Loucy (cell line): ENCODE data around the gene NTPCR.

Source experiments
- H2AFZ ChIP-seq: fragments of 200-600 bp; sonication (generic); 2 replicates; pipeline ENCODE4 v1.6.0; 2016; ENCODE audit warnings: antibody characterized with exemption, mild to moderate bottlenecking, low read length, moderate library complexity
- H3F3A ChIP-seq: fragments of 200-600 bp; 2 replicates; pipeline ENCODE4 v1.6.0; 2016; ENCODE audit warnings: antibody characterized with exemption, low read depth, mild to moderate bottlenecking
- H3K27me3 ChIP-seq: fragments of 200-600 bp; sonication (generic); 2 replicates; pipeline ENCODE4 v1.6.1; 2014; ENCODE audit warnings: low read length, mild to moderate bottlenecking; ENCODE audit not compliant: insufficient read depth, poor library complexity, severe bottlenecking
- H3K36me3 ChIP-seq: fragments of 200-600 bp; sonication (generic); 2 replicates; pipeline ENCODE4 v1.6.1; 2016; ENCODE audit warnings: low read length; ENCODE audit not compliant: insufficient read depth
- H3K4me1 ChIP-seq: fragments of 200-600 bp; sonication (generic); 2 replicates; pipeline ENCODE4 v1.5.1; 2014; ENCODE audit warnings: low read length, mild to moderate bottlenecking; ENCODE audit not compliant: insufficient read depth, poor library complexity, severe bottlenecking
- H3K4me2 ChIP-seq: fragments of 200-600 bp; sonication (generic); 2 replicates; pipeline ENCODE4 v1.6.0; 2014; ENCODE audit warnings: antibody characterized with exemption, low read length, low read depth, mild to moderate bottlenecking; ENCODE audit not compliant: poor library complexity, severe bottlenecking
- H3K4me3 ChIP-seq: fragments of 200-600 bp; sonication (generic); 2 replicates; pipeline ENCODE4 v1.5.1; 2014; ENCODE audit warnings: low read length, mild to moderate bottlenecking, mixed read lengths; ENCODE audit not compliant: poor library complexity, severe bottlenecking
- H3K79me2 ChIP-seq: fragments of 200-600 bp; sonication (generic); 2 replicates; pipeline ENCODE4 v1.6.1; 2014; ENCODE audit warnings: low read length; ENCODE audit not compliant: insufficient read depth
- H3K9ac ChIP-seq: fragments of 200-600 bp; sonication (generic); 2 replicates; pipeline ENCODE4 v1.6.0; 2014; ENCODE audit warnings: mild to moderate bottlenecking, low read depth, low read length, moderate library complexity; ENCODE audit not compliant: poor library complexity, severe bottlenecking
- H3K9me2 ChIP-seq: fragments of 200-600 bp; sonication (generic); replicated peaks from 2 replicates; pipeline ENCODE4 v1.6.1; 2016; ENCODE audit warnings: low read depth, low read length, mixed read lengths
- H3K9me3 ChIP-seq: fragments of 200-600 bp; sonication (generic); 2 replicates; pipeline ENCODE4 v1.6.1; 2014; ENCODE audit warnings: mild to moderate bottlenecking, antibody characterized with exemption, low read length, low read depth; ENCODE audit not compliant: insufficient read depth
- H4K20me1 ChIP-seq: fragments of 200-600 bp; sonication (generic); 2 replicates; pipeline ENCODE4 v1.6.0; 2014; ENCODE audit warnings: antibody characterized with exemption, low read length, mild to moderate bottlenecking; ENCODE audit not compliant: insufficient read depth, poor library complexity, severe bottlenecking
- CTCF ChIP-seq: fragments of 200-600 bp; sonication (generic); conservative IDR thresholded peaks from 2 replicates; pipeline ENCODE4 v1.5.1; 2014; ENCODE audit warnings: mild to moderate bottlenecking, antibody characterized with exemption, low read length
- EZH2phosphoT487 ChIP-seq: fragments of 200-600 bp; IDR thresholded peaks from 2 replicates; pipeline ENCODE4 v1.6.1; 2018; ENCODE audit warnings: antibody characterized with exemption, mild to moderate bottlenecking, moderate library complexity, borderline replicate concordance

The NTPCR gene

GRCh38 chr1:233015965-233016364, 65.6 kb downstream of the NTPCR start:
- no peak for TF ChIP-seq CTCF
- TF ChIP-seq EZH2phosphoT487: no peak
- Histone ChIP-seq H3K4me2 (peak overlapping the region; percentile 48), H3K4me1 (peaks cover 26% of the 10 kb centered on the region), H3F3A (0 out of 2 replicates have a peak, but pooled peaks cover 3% of the 10 kb centered on the region), H3K36me3 (peaks cover 14% of the 10 kb centered on the region; the same call in 1 of the 2 replicates), H3K9me2 (no peaks in the 10 kb centered on the region), H3K4me3 (peak overlapping the region; percentile 19), H3K9ac (no peak overlapping the region), H2AFZ (no peak overlapping the region), H3K9me3 (no peaks in the 10 kb centered on the region), H3K79me2 (no peaks in the 10 kb centered on the region), H4K20me1 (no peaks in the 10 kb centered on the region), H3K27me3 (no peaks in the 10 kb centered on the region)

GRCh38 chr1:233016798-233017197, 66.4 kb downstream of the NTPCR start:
- no peaks in the 10 kb centered on the region for H3K9me3 ChIP-seq
- H2AFZ ChIP-seq: no peak overlapping the region
- H3K9ac ChIP-seq: no peak overlapping the region
- no peaks in the 10 kb centered on the region for H3K9me2 ChIP-seq
- H3K27me3 ChIP-seq: no peaks in the 10 kb centered on the region
- TF ChIP-seq CTCF: no peak
- no peak for TF ChIP-seq EZH2phosphoT487
- no peak overlapping the region for H3K4me3 ChIP-seq
- 0 out of 2 replicates have a peak, but pooled peaks cover 3% of the 10 kb centered on the region for H3F3A ChIP-seq
- no peaks in the 10 kb centered on the region for H3K79me2 ChIP-seq
- H3K4me1 ChIP-seq: peaks cover 27% of the 10 kb centered on the region
- no peak overlapping the region for H3K4me2 ChIP-seq
- H3K36me3 ChIP-seq: peaks cover 13% of the 10 kb centered on the region; the same call in 1 of the 2 replicates
- no peaks in the 10 kb centered on the region for H4K20me1 ChIP-seq

- TF ChIP-seq CTCF (no peak), EZH2phosphoT487 (no peak)
- H3K9me2 ChIP-seq: no peaks in the 10 kb centered on the region
- no peaks in the 10 kb centered on the region for H3K79me2 ChIP-seq
- no peaks in the 10 kb centered on the region for H4K20me1 ChIP-seq
- H3K9me3 ChIP-seq: no peaks in the 10 kb centered on the region
- no peak overlapping the region for H3K4me2 ChIP-seq
- 0 out of 2 replicates have a peak, but pooled peaks cover 3% of the 10 kb centered on the region for H3F3A ChIP-seq
- H3K36me3 ChIP-seq: peaks cover 7% of the 10 kb centered on the region; the same call in 1 of the 2 replicates
- H3K9ac ChIP-seq: no peak overlapping the region
- no peak overlapping the region for H2AFZ ChIP-seq
- H3K27me3 ChIP-seq: no peaks in the 10 kb centered on the region
- H3K4me3 ChIP-seq: no peak overlapping the region
- H3K4me1 ChIP-seq: peaks cover 27% of the 10 kb centered on the region
These were observed 68.7 kb downstream of the NTPCR start for GRCh38 chr1:233019083-233019482.
